GM04503 (cell line): ENCODE measurements around the gene MAP6.

ENCODE experiments used
- DNase-seq: peaks from one replicate; pipeline ENCODE4 v3.0.0-alpha.2; 2012; ENCODE audit warnings: low read depth

The MAP6 gene

GRCh38 chr11:75627906-75628668 lies 40.8 kb downstream of the MAP6 start:
- DNase-seq: no peak

- DNase-seq: no peak
Observed at GRCh38 chr11:75626889-75627529, 41.8 kb downstream of the MAP6 start.

- DNase-seq: peak; percentile 45
Observed at GRCh38 chr11:75625991-75626888, 42.6 kb downstream of the MAP6 start.

- DNase-seq: no peak
Observed at GRCh38 chr11:75625021-75625420, 43.8 kb downstream of the MAP6 start.

- DNase-seq: no peak
Observed at GRCh38 chr11:75616281-75616680, 52.6 kb downstream of the MAP6 start.

- DNase-seq: no peak
Observed at GRCh38 chr11:75615751-75616150, 53.1 kb downstream of the MAP6 start.

- no peak for DNase-seq
Observed at GRCh38 chr11:75611823-75612222, 57.0 kb downstream of the MAP6 start.

GRCh38 chr11:75606099-75606498 lies 62.7 kb downstream of the MAP6 start:
- DNase-seq: no peak

- DNase-seq: peak; percentile 83
Observed at GRCh38 chr11:75603791-75604736, 64.8 kb downstream of the MAP6 start.

GRCh38 chr11:75602951-75603350 lies 65.9 kb downstream of the MAP6 start:
- no peak for DNase-seq

GRCh38 chr11:75601494-75601893 lies 67.3 kb downstream of the MAP6 start:
- DNase-seq: no peak

GRCh38 chr11:75600356-75600755 lies 68.5 kb downstream of the MAP6 start:
- DNase-seq: no peak

- DNase-seq: no peak
Observed at GRCh38 chr11:75598900-75599299, 69.9 kb downstream of the MAP6 start.

- DNase-seq: no peak
Observed at GRCh38 chr11:75598264-75598663, 70.6 kb downstream of the MAP6 start.

- DNase-seq: no peak
Observed at GRCh38 chr11:75597636-75598035, 71.2 kb downstream of the MAP6 start.

GRCh38 chr11:75596914-75597313 lies 71.9 kb downstream of the MAP6 start:
- DNase-seq: no peak

- DNase-seq: no peak
Observed at GRCh38 chr11:75595429-75595828, 73.4 kb downstream of the MAP6 start.

- DNase-seq: no peak
Observed at GRCh38 chr11:75594211-75594610, 74.6 kb downstream of the MAP6 start.

- no peak for DNase-seq
Observed at GRCh38 chr11:75593286-75593915, 75.4 kb downstream of the MAP6 start.

GRCh38 chr11:75592715-75593114 lies 76.1 kb downstream of the MAP6 start:
- no peak for DNase-seq

GRCh38 chr11:75591966-75592365 lies 76.9 kb downstream of the MAP6 start:
- no peak for DNase-seq
